KG1 (cell line): ENCODE data around the gene LYZ.

Experiments
- DNase-seq: peaks from one replicate; lab custom pipeline; 2025; lab: John Stamatoyannopoulos, UW

LYZ gene

DNA sequence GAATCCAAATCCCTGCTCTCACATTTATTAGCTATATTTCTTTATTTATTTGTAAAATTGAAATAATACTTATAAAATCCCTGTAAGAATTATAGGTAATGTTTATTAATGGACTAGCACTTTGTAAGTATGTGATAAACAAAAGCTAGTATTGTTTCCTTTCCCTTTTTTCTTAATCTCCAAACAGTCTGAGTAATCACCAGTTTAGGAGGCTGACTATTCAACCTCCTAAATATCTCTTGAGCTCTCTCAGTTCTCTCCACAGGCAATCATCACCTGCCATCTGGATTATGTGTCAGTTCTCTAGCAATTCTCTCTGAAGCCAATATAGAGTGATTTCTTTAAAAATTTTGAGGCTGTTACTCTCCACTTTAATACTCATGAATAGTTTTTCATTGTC is 9.2 kb upstream of the LYZ start:
- no peak for DNase-seq

DNA sequence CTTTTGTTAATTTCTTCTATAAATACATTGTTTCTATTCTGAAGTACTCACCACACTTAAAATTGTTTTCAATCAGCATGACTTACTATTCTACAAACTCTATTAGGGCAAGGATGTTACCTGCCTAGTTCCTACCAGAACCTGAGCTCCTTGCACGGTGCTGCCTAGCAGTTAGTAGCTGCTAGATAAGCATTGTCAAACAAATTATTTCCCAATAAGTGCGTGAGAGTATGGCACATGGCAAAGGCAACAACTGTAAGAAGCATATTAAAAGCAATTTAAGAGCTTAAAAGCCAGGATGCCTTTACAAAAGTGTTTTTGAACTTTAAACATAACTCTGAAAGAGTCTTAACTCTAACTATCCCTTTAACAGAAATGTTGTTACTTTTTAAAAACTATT is 8.2 kb upstream of the LYZ start:
- DNase-seq, result no peak

DNA sequence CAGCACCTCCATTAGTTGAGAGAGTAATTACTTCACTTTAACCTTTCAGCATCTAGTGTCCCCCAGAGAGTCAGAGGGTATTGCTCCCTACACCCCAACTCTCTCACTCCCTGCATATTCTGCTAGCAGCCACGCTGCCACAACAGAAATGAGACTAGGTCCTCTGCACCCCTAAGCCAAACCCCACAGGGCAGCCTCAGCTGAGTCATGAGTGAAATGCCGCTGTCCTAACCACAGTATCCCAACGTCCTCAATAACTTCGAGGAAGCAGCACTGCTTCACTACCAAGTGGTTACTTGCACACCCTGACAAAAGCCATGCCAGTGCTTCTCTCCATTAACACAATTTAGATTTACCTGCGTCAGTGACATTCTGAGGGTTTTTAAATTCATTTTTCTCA is 6.9 kb upstream of the LYZ start:
- no peak for DNase-seq

DNA sequence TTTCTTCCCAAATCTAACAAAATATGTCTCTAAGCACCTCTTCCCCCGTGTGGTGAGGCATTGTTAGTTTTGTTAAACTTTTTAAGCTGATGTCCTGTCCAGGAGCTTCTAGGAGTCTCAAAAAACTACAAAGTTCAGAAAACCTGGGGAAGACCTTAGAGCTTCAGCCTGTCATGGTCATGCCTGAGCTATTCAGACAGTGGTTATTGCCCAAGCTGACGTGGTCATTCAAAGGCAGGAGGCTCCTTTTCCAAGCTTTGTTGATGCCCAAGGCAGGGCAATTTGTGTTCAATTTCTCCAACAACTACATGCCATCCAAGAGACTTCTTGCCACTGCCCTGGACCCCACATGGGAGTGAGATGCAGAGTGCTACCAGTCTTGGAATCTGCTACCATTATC is 5.8 kb upstream of the LYZ start:
- no peak for DNase-seq

DNA sequence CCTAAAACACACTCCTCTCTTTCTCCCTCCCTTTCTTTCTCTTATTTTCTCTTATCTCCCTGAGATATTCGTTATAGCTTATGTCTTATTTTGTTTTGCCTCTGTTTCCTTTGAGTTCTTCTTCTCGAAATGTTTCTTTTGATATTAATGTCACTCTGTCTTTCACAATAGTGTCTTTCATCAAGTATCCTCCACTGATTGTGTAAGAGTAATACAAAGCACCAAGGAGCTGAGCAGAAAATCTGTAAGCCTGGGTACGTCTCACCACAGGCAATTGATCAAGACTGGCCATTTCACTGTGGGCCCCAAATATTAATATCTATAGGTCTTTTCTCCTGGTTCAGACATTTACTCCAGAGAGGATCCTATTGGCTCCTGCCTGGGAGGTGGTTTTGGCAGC is 4.8 kb upstream of the LYZ start:
- DNase-seq, result no peak

DNA sequence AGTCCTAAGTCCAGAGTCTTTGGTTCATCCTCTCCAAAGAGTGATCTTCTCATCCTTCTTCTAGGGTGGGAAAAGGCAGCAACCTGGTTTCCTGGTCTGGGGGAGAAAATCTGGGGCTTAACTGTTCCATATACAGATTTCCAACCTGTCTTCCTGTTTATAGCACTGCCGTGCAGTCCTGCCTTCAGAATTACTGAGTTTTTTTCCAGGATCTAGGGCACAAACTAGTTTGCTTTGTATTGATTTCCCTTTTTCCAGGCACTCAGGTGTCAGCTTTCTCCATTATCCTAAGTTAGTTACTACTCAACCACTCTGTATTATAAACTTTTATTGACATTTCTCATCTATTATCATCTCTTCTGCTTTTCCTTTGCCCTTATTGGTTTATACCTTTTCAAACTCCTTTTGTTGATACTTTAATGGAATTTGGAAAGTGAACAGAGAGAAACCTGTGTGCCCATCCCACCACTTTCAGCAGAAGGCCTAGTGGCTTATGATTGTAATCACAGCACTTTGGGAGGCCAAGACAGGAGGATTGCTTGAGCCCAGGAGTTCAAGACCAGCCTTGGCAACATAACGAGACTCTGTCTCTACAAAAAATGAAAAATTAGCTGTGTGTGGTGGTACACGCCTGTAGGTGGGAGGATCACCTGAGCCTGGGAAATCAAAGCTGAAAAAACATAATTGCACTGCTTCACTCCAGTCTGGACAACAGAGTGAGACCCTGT is 4.1 kb upstream of the LYZ start:
- no peak for DNase-seq

DNA sequence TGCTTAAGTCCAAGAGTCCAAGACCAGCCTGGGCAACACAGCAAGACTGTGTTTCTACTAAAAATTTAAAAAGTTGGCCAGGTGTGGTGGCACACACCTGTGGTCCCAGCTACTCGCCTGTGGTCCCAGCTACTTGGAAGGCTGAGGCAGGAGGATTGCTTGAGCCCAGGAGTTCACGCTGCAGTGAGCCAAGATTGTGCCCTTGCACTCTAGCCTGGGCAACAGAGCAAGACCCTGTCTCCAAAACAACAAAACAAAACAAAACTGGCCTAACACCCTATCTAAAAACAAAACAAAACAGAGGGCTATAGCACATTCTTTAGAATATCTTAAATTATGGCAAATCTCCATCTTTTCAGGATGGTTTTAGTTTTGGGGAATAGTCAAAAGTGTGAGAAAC is 3.1 kb upstream of the LYZ start:
- DNase-seq, result no peak

DNA sequence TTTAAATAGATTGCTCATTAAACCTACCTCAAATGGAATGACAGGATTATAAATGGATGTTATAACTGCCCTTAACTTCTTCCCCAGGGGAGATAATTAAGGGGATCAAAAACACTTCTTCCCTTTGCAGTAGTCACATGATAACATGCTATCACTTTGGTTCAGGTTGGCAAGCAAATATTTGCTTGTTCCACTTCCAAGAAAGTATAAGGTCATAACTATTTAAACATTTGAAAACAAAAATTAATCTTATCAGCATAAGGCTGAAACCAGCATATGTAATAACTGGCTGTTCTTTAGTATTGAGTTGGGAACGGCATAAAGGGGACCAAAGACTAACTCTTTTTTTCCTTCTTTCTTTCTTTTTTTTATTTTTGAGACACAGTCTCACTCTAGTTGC is 2.4 kb upstream of the LYZ start:
- DNase-seq, result no peak

DNA sequence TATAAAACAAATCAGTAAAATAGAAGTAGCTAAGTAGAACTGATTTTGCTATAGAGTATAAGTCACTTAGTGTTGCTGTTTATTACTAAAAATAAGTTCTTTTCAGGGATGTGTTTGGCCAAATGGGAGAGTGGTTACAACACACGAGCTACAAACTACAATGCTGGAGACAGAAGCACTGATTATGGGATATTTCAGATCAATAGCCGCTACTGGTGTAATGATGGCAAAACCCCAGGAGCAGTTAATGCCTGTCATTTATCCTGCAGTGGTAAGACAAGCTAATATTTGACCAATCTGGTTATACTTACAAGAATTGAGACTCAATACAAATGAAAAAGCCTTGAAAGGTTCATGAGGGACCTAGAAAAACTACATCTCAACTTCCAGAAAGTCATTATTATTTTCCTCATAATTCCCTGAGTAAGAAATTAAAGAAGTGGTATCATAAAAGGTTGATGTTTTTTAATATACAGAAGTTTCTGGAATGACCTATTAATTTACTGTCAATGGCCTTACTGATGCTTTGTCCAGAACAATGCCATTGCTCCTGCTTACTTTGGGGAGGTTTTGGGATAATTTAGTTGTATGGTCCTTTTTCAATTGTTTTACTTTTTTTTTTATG is 1.9 kb downstream of the LYZ start:
- no peak for DNase-seq

DNA sequence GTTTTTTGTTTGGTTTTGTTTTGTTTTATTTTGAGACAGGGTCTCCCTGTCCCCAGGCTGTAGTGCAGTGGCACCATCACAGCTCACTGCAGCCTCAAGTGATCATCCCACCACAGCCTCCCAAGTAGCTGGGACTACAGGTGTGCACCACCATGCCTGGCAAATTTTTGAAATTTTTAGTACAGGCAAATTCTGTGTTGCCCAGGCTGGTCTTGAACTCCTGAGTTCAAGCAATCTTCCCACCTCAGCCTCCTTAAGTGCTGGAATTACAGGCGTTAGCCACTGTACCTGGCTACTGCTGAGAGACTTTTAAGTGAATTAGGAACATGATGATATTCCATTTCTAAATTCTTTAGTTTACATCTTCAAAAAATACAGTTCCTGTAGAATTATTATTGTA is 2.6 kb downstream of the LYZ start:
- no peak for DNase-seq

DNA sequence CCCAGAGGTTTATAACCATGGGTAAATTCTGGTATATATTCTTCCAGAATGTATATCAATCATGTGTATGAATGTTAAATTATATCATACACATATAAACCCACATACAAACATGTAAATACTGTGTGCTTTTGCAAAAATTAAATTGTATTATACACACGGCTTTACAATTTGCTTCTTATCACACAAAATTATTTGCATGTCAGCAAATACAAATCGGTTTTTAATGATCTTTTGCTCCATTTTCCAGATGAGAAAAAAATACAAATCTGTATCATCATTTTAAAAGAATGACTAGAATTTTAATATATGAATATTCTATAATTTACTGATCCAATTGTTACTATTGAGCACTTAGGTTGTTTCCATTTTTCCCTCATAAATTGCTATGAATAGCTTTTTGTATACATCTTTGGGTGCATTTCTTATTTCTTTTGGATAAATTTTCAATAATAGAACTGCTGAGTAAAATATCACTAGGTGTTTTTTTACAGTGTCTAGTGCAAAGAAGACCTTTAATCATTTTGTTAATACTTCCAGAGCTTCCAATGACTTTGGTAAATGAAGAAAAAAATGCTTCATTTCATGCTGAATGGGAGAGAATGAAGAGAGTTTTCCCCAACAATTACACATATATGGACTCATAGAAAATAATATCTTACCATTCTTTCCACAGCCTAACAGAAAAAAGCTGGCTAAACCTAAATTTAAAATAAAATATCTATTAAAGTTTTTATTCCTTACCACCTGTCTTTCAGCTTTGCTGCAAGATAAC is 3.5 kb downstream of the LYZ start:
- DNase-seq, result no peak

DNA sequence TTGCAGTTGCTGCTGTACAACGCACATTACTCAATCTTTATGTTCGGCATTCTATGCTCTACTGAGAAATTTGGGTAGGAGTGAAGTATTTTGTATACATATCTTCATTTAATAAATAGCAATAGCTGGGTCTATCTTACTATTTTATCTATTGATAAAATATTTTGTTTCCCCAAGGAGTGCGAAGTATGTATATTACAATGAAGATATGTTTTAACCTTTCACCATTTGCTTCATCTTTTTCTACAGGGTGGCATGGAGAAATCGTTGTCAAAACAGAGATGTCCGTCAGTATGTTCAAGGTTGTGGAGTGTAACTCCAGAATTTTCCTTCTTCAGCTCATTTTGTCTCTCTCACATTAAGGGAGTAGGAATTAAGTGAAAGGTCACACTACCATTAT is 4.7 kb downstream of the LYZ start:
- no peak for DNase-seq

DNA sequence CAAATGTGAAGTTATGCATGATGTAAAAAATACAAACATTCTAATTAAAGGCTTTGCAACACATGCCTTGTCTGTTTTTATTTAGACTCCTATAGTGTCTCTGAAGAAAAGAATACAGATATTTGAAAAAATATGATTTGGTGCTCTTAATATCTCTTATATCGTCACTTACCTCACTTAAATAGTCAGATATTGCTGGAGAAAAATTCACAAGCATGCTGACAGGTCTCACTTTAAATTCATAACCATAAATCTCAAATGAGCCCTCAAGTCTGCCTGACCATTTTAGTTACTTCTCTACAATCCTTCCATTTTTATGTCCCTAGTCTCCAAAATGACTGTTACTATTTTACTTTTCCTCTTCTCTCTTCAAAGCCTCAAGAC is 6.0 kb downstream of the LYZ start:
- DNase-seq, result no peak

DNA sequence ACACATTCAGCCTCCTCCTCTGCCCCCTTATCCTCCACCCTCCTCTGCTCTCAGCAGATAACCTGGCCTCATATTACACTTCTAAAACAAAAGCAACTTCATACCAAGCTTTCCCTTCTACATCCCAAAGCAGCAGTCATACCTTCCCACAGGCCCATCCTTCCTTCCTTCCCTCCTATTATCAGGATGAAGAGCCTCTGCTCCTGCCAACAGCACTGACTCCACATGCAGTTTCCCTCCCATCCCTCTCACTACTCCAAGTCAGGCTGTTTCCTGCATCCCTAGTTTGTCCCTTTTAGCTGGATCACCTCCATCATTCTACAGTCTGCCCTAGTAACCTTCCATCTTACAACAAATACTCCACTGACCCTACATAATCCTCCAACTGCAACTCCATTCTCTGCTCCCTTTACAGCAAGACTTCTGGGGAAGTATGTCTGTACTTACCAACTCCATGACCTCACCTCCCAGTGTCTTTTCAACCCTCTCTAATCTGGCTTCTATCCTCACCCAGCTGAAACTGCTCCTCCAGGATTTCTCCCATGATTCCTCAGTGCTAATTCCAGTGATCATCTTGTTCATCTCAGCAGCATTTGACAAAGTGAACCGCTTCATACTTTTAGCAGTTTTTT is 6.5 kb downstream of the LYZ start:
- DNase-seq, result no peak

DNA sequence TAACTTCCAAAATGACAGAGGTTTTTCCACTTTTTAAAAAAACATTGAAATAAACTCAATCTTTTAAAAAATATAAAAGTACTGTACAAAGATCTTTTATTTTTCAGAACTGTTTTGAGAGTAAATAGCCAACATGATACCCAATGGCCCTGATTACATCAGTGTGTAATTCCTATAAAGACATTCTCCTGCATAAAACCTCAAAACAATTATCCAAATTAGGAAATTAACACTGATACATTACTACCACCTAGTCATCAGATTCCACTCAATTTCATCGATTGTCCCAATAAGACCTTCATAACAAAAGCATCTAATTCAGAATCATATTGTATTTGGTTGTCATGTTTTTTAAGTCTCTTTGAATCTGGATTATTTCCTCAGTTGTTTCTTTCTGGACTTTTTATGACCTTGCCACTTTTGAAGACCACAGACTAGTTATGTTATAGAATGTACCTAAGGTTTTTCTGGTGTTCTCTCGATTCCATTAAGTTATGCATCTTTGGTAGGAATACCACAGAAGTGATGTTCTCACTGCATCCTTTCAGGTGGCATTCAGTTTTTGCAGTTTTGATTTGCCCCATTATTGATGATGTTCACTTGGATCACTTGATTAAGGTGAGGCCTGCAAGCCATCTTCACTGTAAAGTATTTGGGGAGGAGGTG is 7.3 kb downstream of the LYZ start:
- no peak for DNase-seq

DNA sequence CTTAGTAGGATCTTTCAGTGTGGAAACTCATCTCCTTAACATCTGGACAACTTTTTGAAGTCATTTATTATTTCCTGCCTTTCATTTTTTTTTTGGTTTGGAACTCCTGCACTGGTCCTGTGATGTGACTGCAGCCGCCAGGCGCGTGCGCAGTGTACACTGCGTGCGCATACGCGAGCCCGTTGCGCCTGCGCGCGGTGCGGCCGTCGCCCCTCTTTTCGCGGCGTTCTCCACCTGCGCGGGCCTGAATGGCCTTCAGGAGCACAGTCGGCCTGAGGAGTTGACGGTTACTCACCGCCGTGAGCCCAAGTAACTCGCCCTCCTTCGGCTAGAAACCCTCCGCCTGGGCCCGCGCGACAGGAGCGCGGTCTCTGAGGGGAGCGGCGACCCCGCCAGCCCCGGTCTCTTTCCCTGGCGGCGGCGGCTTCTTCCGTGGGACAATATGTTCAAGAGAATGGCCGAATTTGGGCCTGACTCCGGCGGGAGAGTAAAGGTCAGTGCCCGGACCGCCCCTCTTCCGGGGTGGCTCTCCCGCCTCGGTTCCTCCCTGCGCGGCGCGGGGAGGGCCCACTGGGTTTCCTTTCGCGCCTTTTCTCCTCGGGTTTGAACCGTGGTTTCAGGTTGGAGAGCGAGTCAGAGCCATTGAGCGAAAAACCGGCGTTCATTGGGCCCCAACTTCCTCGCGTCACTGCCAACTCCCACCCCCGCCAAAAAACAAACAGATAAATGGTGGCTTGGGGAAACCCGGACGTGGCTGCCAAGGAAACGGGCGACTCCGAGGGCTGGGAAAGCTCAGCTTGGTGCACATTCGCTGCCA is 11.6 kb downstream of the LYZ start, which contains the start of gene YEATS4:
YEATS4 (plus strand) TSS at position 213 of the 817 bp plus-strand sequence; CDS start at position 443, 230 bp downstream.
- DNase-seq, result peak; percentile 87

DNA sequence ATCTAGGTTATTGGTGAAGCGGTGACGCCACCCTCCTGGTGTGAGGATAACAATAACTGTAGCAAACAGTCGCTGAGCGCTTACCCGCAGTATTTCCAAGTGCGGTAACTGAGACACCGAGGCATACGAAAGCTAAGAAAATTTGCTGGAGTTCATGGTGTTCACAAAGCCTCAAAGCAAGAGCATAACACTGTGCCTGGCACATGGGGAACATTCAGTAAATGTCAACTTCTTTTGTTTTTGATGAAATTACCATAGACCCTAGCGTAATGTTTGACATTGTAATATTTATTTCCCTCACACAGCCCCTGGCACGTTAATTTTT is 12.1 kb downstream of the LYZ start:
- no peak for DNase-seq

DNA sequence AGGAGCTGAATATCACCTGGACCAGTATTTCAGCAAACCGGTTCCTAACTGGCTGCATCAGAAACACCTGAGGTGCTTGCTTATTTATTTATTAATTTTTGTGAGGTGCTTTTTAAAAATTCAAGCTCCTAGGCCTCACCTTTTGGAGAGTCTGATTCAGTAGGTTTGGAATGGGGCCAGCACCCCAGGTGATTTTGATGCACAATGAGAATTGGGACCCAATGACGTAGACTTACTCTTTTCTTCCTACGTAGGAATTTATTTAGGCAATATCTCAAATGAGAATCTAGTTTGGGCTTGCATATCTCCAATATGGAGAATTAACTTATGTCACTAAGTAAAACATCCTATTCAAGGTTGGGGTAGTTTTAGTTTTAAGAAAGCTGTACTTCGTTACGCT is 18.6 kb downstream of the LYZ start:
- DNase-seq, result no peak

DNA sequence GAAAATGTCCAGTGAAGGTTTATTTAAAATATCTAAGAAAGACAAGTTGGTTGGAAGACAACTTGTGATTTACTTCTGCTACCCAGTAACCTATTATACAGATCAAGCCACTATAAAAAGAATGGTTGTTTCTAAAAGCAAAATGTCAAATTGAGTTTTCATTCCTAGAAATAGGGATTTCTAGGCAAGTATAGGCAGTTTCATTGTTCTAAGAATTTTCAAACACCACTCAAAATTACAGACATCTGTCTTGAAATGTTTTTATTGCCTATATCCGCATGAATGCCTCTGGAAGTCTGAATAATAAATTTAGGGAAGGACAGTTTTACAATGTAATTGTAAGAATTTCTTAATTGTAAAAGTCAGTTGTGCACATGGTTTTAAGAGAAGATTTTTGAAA is 20.0 kb downstream of the LYZ start:
- DNase-seq, result no peak

DNA sequence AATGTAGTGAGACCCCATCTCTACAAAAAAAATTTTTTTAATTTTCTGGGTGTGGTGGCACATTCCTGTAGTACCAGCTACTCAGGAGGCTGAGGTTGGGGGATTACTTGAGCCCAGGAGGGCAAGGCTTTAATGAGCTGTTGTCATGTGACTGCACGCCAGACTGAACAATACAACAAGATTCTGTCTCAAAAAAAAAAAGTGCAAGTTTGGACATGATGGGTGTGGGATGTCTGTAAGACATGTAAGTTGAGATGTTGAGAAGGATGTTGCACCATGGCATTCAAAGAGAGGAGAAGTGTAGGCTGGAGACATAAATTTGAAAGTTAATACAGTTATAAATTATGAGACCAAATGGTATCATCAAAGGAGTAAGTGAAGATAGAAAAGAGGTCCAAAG is 34.9 kb downstream of the LYZ start:
- DNase-seq, result no peak

DNA sequence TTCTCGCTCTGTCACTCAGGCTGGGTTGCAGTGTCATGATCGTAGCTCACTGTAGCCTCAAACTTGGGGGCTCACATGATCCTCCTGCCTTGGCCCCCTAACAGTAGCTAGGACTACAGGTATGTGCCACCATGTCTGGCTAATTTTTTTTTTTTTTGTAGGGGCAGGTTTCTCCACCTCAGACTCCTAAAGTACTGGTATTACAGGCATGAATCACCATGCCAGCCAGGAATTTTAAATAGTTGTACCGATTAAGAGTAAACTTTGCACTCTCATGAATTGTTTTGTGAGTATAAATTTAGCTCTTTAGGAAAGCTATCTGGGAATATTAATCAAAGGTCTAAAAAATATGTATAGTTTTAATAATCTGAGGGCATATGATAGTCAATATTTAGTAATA is 36.9 kb downstream of the LYZ start:
- DNase-seq, result no peak

DNA sequence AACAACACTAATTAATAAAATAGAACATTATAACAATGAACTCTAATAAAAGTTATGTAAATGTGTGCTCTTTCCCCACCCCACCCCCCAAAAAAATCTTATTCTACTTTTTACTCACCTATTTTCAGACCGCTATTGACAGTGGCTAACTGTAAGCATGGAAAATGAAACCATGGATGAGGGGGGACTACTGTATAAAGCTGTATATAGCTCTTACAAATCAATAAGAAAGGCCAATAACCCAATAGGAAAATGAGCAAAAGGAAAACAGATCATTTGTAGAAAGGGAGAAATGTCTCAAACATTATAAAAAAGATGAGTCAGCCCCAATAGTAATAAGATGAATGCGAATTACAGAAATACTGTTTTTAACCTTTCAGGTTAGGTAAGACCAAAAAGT is 38.7 kb downstream of the LYZ start:
- DNase-seq, result no peak
